Peyer's patch (tissue), 4 donors: Measurements from ENCODE around the gene RUNX1.

Experiments
- POLR2A ChIP-seq, 2 donors: fragments of 450-650 bp; IDR thresholded peaks; one replicate each; pipeline ENCODE4 v1.5.1; 2017; ENCODE audit warnings: antibody characterized with exemption in 2 of 2, mild to moderate bottlenecking in 2 of 2, moderate library complexity in 2 of 2
- TF ChIP-seq, protein P1 (sequence below), 6 experiments: fragments of 450-650 bp in 4 of 6; fragments of 200-600 bp in 2 of 6; sonication (generic) in 1 of 6; IDR thresholded peaks; one replicate each; pipeline ENCODE4 v1.5.1; 2017 to 2019; ENCODE audit warnings: antibody characterized with exemption in 6 of 6, mild to moderate bottlenecking in 3 of 6, moderate library complexity in 1 of 6

DNA sequence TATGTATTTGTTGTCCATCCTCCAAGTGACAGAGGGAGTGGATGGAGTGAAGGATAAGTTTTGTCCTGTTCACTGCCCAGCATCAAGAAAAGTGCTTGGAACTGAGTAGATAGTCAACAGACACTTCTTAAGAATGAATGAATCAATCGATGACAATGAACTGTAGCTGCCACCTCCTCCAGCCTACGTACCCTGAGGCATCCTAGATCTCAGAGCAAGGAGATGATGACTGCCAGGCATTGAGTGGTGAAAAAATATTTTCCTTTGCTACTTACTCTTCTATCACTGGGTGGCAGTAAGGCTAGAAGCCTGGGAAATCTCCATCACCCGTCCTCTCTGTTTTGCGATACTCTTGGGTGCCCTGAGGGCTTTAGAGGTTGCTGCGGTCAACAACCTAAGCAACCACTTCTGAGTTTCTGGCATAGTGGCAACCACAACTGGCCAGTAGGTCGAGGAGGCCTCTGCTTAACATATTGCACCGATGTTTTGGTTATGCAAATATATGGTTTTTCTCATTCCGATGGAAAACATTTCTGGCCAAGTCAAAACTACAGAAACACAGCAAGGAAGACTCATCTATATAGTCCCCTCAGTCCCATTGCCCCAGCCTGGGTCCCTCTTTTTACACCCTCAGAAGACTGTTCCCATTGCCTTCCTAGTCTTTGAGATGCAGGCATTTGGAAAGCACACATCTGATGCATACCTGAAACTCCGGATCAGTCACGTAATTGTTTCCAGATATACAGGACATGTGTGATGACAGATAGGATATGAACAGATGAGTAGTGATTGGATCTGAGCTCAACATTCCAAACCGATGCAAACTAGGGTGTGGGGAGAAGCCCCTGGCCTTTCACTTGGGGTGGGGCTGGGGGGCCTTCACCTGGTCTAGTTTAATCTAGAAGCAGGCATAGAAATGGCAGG, 136.8 kb downstream of the RUNX1 start:
- no peak for TF ChIP-seq POLR2A (IDR thresholded peaks at IDR 0.05)
- TF ChIP-seq, protein P1, sequence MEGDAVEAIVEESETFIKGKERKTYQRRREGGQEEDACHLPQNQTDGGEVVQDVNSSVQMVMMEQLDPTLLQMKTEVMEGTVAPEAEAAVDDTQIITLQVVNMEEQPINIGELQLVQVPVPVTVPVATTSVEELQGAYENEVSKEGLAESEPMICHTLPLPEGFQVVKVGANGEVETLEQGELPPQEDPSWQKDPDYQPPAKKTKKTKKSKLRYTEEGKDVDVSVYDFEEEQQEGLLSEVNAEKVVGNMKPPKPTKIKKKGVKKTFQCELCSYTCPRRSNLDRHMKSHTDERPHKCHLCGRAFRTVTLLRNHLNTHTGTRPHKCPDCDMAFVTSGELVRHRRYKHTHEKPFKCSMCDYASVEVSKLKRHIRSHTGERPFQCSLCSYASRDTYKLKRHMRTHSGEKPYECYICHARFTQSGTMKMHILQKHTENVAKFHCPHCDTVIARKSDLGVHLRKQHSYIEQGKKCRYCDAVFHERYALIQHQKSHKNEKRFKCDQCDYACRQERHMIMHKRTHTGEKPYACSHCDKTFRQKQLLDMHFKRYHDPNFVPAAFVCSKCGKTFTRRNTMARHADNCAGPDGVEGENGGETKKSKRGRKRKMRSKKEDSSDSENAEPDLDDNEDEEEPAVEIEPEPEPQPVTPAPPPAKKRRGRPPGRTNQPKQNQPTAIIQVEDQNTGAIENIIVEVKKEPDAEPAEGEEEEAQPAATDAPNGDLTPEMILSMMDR (IDR thresholded peaks at IDR 0.05): no peak
